GM18520 (cell line): ENCODE results near the gene ACTR5.

ENCODE experiments used
- ATAC-seq: cut with Tn5 transposase; IDR thresholded peaks from one replicate; pipeline ENCODE4 v1.9.1; 2021; ENCODE audit not compliant: unreplicated experiment

ACTR5 gene

GRCh38 chr20:38728911-38729642 lies 19.2 kb upstream of the ACTR5 start:
- no peak for ATAC-seq

GRCh38 chr20:38729767-38730166 lies 18.5 kb upstream of the ACTR5 start:
- ATAC-seq = no peak

- ATAC-seq = no peak
These were observed 17.9 kb upstream of the ACTR5 start for GRCh38 chr20:38730167-38730988.

GRCh38 chr20:38730989-38731737 lies 17.1 kb upstream of the ACTR5 start:
- no peak for ATAC-seq

- ATAC-seq = no peak
These were observed 16.5 kb upstream of the ACTR5 start for GRCh38 chr20:38731738-38732113.

GRCh38 chr20:38732981-38733380 lies 15.3 kb upstream of the ACTR5 start:
- ATAC-seq = no peak

- no peak for ATAC-seq
These were observed 13.1 kb upstream of the ACTR5 start for GRCh38 chr20:38735172-38735571.

- no peak for ATAC-seq
These were observed 10.4 kb upstream of the ACTR5 start for GRCh38 chr20:38737887-38738286.

GRCh38 chr20:38745757-38746156 lies 2.5 kb upstream of the ACTR5 start:
- ATAC-seq = no peak

GRCh38 chr20:38747495-38748096 lies 664 bp upstream of the ACTR5 start:
- ATAC-seq = no peak

- no peak for ATAC-seq
These were observed 545 bp downstream of the ACTR5 start for GRCh38 chr20:38748861-38749149.

- no peak for ATAC-seq
These were observed 3.2 kb downstream of the ACTR5 start for GRCh38 chr20:38751360-38751976.

- no peak for ATAC-seq
These were observed 3.8 kb downstream of the ACTR5 start for GRCh38 chr20:38752029-38752428.

- ATAC-seq = no peak
These were observed 6.7 kb downstream of the ACTR5 start for GRCh38 chr20:38754924-38755323.

- no peak for ATAC-seq
These were observed 7.2 kb downstream of the ACTR5 start for GRCh38 chr20:38755324-38755910.

- no peak for ATAC-seq
These were observed 9.0 kb downstream of the ACTR5 start for GRCh38 chr20:38757145-38757775.

- ATAC-seq = no peak
These were observed 10.8 kb downstream of the ACTR5 start for GRCh38 chr20:38759106-38759505.

GRCh38 chr20:38760978-38761377 lies 12.7 kb downstream of the ACTR5 start:
- no peak for ATAC-seq

- no peak for ATAC-seq
These were observed 13.9 kb downstream of the ACTR5 start for GRCh38 chr20:38762174-38762573.

GRCh38 chr20:38763616-38764015 lies 15.4 kb downstream of the ACTR5 start:
- ATAC-seq = no peak
